ENCODE data around the gene PRKACA. TPM values are rescaled to one million over a fixed set of nuclear protein-coding genes. Genes with fewer than 3 reads are reported as not detected.

The PRKACA gene
- total RNA-seq, 1 donor, result 44.0 TPM

DNA sequence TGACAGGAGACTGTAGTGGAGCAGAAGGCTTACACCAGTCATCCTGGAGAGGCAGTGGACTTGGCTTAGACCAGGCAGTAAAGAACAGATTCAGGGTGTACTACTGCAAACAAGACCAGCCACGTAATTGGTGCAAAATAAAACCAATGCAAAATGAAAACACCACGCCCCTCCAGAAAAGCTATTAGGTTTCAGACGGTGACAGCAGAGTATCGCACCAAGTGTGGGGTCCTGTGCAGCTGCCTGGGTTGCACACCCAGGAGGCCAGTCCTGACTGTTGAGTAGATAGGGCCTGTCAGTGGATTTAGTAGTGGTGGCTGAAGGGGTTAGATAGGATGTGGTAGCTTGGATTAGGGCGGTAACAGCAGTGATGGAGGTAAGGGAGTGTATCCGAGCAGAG is 5.4 kb upstream of the PRKACA start:
- no peak overlapping the region for H3K4me3 ChIP-seq (ENCODE audit: low read depth, low read length)
- TF ChIP-seq, protein P1, sequence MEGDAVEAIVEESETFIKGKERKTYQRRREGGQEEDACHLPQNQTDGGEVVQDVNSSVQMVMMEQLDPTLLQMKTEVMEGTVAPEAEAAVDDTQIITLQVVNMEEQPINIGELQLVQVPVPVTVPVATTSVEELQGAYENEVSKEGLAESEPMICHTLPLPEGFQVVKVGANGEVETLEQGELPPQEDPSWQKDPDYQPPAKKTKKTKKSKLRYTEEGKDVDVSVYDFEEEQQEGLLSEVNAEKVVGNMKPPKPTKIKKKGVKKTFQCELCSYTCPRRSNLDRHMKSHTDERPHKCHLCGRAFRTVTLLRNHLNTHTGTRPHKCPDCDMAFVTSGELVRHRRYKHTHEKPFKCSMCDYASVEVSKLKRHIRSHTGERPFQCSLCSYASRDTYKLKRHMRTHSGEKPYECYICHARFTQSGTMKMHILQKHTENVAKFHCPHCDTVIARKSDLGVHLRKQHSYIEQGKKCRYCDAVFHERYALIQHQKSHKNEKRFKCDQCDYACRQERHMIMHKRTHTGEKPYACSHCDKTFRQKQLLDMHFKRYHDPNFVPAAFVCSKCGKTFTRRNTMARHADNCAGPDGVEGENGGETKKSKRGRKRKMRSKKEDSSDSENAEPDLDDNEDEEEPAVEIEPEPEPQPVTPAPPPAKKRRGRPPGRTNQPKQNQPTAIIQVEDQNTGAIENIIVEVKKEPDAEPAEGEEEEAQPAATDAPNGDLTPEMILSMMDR (IDR thresholded peaks at IDR 0.05; ENCODE audit: insufficient read depth, low read length), result no peak
- no peak for DNase-seq (ENCODE audit: low read depth)

DNA sequence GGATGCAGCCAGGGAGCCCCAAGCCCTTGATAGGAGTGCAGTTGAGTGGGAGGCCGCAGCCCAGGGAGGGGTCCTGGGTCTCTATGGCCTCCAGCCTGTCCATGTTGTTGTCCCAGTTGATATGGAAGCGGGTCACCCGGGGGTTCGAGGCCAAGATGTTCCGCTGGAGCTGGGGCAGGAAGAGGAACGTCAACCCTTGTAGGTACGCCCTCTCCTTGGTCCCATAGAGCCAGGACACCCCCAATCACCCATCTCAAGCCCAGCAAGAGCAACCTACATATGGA is 2.9 kb upstream of the PRKACA start:
- DNase-seq (ENCODE audit: low read depth), result no peak
- H3K4me3 ChIP-seq (ENCODE audit: low read depth, low read length), result no peak overlapping the region
- TF ChIP-seq, protein P1 (IDR thresholded peaks at IDR 0.05; ENCODE audit: insufficient read depth, low read length), result no peak

DNA sequence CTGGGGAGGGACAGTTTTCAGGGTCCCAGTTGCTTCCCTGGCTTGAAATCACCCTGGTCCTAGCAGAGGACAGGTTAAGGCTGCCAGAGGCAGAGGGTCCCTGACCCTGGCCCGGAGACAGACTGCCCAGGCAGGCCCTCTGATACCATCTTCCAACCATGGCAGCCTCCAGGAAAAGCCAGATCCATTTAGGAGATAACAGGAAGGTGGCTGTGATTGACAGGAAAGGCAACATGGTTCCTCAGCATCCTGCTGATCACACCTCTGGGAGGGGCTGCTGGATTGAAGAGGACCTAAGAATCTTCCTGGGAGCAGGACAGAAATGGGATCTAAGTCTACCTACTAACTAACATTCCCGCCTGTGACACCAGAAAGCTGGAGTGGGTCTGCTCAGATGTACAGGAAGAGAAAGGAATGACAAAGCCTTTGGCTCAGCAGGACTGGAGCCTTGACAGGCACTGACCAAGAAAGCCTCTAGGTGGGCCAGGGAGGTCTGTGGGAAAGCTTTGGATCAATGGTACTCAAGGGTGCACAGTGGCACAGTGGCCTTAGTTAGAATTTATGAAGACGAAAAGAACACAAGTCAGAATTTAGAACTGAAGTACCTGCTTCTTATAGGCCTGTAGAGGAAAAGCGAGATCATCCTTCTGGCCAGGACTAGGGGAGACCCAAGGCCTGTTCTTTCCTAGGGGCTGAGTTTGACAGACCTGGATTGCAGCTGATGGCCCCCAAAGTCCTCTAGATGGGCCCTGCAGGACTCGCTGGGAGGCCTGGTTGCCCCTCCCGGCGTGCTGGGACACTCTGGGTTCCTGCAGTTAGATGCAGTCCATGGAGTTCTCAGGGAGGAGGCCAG is 2.3 kb upstream of the PRKACA start:
- no peak for DNase-seq (ENCODE audit: low read depth)
- TF ChIP-seq, protein P1 (IDR thresholded peaks at IDR 0.05; ENCODE audit: insufficient read depth, low read length), result no peak
- no peak overlapping the region for H3K4me3 ChIP-seq (ENCODE audit: low read depth, low read length)

DNA sequence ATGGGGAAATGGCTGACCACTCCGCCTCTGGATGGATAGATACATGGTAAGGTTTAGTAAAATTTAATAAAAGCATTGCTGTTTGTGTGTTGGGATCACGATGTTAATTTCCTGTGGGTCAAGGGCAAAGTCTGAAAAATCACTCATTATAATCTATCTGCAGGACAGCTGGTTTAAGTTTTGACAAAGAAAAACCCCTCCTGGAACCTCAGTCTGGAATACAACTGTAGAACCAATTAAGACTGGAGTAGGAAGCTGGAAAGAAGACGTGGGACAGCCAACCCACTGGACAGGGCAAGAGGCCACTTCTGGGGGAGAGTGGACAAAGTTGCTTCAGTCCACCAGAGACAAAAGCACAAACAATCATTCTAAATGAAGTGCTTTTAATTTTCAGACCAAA is 1.6 kb upstream of the PRKACA start:
- TF ChIP-seq, protein P1 (IDR thresholded peaks at IDR 0.05; ENCODE audit: insufficient read depth, low read length), result no peak
- no peak for DNase-seq (ENCODE audit: low read depth)
- peak overlapping the region; percentile 66 for H3K4me3 ChIP-seq (ENCODE audit: low read depth, low read length)

DNA sequence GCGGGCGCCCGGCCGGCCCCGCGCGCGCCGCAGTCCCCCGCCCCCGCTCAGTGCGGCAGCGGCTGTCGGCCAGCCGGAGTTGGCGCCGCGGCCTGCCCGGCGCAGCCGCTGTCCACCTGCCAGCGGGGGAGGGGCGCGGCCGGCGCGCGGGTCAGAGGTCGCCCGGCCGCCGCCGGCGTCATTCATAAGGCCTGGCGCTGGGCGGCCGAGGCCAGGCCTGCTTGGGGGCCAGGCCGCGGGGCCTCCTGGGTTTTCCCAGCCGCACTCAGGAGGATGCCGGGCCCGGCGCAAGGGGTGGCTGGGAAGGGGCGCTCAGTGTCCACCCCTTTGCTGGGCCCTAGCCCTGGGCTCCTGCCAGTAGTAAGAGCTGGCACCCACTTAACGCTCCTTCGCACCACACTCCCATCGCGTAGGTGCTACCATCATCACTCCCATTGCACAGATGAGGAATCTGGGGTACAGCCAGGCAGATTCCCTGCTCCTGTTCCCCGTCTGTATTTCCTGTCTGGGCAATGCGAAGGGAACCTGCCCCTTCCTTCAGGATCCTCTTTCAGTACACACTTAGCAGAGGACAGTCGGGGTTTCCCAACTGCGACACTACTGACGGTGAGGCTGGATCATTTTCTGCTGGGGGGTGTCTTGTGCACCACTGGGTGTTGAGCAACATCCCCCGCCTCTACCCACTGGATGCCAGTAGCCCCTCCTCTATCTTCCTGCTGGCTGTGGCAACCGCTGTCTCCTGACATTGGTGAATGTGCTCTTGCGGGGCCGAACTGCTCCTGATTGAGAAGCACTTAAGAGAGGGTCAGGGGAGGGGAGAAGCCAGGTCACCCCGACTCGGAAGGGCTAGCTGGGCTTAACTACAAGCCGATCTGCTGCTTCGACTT is 846 bp upstream of the PRKACA start:
- TF ChIP-seq, protein P1 (IDR thresholded peaks at IDR 0.05; ENCODE audit: insufficient read depth, low read length), result no peak
- peak overlapping the region; percentile 66 for H3K4me3 ChIP-seq (ENCODE audit: low read depth, low read length)
- peak; percentile 76 for DNase-seq (ENCODE audit: low read depth)

DNA sequence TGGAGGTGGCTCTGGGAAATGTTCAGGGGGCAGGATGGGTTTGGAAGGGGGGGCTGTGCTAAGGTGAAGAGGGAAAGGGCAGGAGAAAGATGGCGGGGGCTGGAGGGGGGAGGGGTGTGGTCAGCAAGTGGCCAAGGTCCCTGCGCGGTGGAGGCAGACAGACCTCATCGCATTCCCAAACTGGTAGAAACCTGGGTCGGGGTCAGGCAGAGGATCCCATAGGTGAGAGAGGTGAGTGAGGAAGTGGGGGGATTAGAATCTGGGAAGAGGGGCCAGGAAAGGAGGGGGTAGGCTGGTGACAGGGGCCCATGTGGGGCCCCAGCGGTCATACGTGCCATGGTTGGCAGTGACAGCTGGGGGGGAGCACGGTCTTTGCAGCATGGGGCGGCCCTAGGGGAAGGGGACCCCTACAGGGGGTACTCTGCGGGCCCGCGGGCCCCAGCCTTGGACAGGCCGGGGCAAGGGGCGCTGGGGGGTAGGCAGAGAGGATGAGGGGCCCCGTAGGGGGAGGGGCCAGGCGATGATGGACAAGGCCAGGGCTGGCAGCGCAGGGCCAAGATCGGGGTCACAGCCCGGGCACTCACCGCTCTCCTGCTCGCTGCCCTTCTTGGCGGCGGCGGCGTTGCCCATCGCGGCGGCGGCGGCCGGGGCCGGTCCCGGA is 514 bp downstream of the PRKACA start:
- TF ChIP-seq, protein P1 (IDR thresholded peaks at IDR 0.05; ENCODE audit: insufficient read depth, low read length), result no peak
- no peak for DNase-seq (ENCODE audit: low read depth)
- H3K4me3 ChIP-seq (ENCODE audit: low read depth, low read length), result peak overlapping the region; percentile 86

Measured in fibroblast of the aortic adventitia (primary cell).